Stimulated activated CD8-positive, alpha-beta memory T cell treated with anti-CD3 and anti-CD28 coated beads, Interleukin-15, amount 100 ng/mL, for 24 hours (primary cell): Measurements from ENCODE around the gene RETREG3.
"Not testable (repeated sequence)": the region's sequence is repeated elsewhere in the genome, so short reads cannot be mapped to it uniquely, and the experiment has no call there.

Experiments used
- DNase-seq: peaks from one replicate; pipeline ENCODE4 v3.0.0-alpha.2; 2020; ENCODE audit warnings: low read depth

RETREG3 gene

DNA sequence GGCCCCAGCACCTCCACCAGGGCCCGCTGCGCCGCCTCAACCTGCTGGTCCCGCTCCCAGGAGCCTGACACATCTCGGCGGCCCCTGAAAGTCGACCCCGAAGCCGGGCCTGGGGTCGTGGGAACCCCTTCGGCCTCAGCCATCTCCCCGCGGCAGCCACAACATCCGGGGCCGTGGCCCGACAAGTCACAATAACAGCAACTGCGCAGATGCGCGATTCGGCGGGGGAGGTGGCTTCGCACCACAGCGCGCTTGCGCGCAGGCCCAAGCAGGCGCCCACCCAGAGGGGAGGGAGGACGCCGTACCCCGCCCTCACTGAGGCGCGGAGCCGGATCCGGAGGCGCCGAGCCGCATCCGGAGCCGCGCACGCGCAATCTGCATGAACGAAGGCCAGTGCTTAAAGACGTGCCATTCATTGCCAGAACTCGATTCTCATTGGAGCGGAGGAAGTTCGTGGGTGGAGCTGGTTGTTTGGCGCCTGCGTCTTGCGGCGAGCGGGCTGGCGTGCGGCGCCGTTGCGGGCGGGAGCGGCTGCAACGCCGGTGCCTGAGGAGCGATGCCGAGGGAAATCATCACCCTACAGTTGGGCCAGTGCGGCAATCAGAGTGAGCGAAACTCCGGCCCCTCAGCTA lies at the start of gene RETREG3, which contains the start of gene TUBG1:
Gene RETREG3, minus strand, starts transcription at position 193 of the 632 bp plus-strand sequence. Its CDS starts 50 bp downstream, at position 143.
Gene TUBG1, plus strand, starts transcription at position 502 of the 632 bp plus-strand sequence. Its CDS starts 55 bp downstream, at position 557.
- DNase-seq: peak; percentile 97

DNA sequence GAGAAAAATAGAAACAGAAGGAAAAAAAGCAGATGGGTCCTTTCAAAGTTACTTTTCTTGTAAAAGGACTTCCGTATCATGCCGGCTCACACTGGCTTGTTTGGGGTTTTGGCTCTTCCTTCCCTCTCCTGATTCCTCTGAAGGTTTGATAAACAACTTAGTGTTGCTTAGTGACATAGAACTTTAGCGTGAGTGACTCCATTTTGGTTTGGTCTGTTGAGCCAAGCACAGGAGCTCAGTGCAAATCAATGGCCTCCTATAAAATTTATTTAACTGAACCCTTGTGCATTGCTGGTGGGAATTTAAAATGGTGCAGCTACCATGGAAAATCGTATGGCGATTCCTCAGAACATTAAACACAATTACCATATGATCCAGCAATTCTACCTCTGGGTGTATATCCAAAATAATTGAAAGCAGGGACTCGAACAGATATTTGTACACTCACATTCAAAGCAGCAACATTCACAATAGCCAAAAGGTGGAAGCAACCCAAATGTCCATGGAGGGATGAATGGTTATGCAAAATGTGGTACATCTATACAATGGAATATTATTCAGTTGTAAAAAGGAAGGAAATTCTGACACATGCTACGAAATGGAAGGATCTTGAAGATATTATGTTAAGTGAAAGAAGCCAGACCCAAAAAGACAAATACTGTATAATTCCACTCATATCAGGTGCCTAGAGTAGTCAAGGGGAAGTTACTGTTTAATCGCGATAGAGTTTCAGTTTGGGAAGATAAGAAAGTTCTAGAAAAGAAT lies 48.8 kb upstream of the RETREG3 start:
- no peak for DNase-seq

GRCh38 chr17:42655528-42655927 lies 46.4 kb upstream of the RETREG3 start:
- DNase-seq: no peak

DNA sequence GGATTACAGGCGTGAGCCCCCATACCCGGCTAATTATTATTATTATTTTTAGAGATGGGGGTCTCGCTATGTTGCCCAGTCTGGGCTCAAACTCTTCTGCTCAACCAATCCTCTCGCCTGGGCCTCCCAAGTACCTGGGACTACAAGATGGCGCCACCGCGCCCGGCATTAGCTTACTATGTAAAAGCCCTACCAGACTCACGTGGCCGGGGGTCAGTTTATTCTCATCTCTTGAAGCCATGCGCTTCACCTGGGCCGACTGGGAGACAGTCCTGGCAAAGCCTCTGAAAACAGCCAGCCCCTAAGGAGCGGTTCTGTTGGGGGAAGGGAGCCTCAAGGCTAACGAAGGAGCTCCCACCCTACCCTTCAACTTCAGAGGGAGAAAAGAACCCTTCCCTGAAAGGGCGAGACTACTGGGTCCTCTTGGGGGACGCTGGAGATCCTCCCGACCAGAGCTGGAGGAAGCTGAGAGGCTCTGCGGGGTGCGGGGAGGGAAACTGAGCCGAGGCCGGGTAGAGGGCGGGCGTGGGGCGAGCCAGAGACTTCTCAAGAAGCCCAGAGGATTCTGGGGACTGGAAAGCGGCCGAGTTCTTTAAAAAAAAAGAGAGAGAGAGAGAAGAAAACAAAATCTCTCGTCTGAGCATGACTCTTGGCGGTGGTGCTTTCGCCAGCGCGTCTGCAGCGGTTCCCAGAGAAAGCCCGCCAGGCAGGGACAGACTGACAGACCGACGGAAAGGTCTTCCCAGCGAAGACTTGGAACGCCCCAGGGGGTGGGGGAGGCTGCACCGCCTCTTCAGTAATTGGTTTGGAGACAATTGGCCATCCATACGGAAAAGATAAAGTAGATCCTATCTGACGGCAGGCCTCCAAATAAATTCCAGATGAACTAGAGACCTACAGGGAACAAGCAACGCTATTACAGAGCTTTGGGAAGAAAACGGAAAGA lies 44.3 kb upstream of the RETREG3 start:
- no peak for DNase-seq

GRCh38 chr17:42651392-42651791 lies 42.2 kb upstream of the RETREG3 start:
- no peak for DNase-seq

DNA sequence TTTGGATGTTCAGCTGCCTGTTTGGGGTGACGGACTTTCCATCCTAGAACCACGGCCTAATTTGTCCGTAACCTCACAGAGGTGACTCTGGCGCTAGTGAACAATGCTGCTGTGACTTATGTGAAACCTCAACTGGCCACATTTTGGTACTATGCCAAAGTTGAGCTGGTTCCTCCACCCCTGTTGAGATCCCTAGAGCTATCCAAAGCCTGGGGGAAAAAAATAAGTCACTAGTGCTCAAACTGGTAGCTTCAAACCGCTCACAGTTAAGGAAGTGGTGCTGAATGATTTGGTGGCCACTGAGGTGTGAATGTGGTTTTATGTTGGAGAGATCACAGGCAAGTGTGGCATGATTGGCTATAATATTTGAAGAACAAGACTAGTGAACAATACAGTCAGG lies 38.6 kb upstream of the RETREG3 start:
- no peak for DNase-seq

DNA sequence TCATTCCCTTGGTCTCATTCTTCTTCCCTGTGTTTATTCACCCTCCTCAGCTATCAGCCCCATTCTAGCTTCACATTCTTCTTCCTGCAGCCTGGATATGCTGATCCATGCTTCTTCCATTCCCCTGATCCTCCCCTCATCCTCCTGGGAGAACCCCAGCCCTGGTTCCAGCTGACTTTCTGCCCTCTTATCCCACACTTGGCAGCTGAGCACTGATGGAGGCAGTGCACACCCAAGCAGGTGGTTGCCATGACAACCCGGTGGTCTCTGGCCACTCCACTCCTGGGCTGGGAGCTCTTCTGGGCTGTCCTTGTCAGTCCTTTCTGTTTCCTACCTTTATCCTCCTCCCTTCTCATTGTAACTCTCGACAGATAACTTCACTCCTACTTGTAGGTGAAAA lies 33.2 kb upstream of the RETREG3 start:
- no peak for DNase-seq

DNA sequence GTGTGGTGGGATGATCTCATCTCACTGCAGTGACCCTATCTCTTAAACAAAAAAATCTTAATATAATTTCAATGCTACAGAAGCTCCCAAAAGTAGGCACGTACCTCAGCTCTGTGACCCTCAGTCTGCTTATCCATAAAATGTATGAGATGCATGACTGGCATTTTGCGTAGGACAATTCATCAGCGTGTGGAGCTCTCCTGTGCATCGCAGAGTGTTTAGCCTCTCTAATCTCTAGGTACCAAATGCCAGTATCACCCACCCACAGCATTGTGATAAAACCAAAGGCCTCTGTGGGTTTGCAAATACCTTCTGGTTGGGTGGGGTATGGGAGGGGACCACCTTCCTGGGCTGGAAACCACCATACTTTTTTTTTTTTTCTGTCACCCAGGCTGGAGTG lies 30.9 kb upstream of the RETREG3 start:
- no peak for DNase-seq

- DNase-seq: no peak
Measured at GRCh38 chr17:42639525-42640113, 30.4 kb upstream of the RETREG3 start.

DNA sequence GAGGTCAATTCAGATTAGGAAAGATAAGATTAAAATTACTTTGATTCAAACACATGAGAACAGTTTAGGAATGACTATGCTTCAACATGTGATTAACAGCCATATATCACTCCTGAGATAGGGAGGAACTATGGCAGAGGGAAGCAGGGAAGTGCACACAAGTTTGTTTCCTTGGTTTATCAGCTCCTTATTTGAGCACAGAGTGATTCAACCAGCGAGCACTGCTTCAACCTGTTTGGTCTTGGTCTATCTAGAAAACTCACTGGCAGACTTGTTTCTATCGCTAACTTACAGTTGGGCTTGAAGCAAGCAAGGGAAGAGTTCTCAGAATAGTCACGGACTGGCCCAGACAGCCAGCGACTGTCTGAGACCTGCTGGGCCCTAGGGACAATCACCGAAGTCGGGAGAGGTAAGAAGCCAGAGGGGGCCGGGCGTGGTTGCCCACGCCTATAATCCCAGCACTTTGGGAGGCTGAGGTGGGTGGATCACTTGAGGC lies 23.8 kb upstream of the RETREG3 start:
- no peak for DNase-seq

- DNase-seq: no peak
Measured at GRCh38 chr17:42629411-42630009, 20.3 kb upstream of the RETREG3 start.

DNA sequence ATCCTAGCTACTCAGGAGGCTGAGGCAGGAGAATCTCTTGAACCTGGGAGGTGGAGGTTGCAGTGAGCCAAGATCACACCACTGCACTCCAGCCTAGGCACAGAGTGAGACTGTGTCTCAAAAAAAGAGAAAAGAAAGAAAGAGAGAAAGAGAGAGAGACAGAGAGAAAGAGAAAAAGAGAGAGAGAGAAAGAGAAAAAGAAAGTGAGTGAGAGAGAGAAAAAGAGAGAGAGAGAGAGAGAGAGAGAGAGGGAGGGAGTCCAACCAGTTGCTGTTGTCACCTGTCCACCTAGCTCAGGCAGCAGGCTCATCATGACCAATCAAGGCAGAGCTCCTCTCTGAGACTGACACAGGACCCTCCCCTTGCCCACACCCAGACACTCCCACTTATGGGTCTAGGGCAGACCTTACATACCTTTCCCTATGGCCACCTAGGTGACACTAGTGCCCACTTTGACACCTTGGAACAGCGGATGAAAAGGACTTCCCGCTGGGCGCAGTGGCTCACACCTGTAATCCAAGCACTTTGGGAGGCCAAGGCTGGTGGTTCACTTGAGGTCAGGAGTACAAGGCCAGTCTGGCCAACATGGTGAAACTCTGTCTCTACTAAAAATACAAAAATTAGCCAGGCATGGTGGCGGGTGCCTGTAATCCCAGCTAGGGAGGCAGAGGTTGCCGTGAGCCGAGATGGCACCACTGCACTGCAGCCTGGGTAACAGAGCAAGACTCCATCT lies 18.0 kb upstream of the RETREG3 start:
- DNase-seq: not testable (repeated sequence)

DNA sequence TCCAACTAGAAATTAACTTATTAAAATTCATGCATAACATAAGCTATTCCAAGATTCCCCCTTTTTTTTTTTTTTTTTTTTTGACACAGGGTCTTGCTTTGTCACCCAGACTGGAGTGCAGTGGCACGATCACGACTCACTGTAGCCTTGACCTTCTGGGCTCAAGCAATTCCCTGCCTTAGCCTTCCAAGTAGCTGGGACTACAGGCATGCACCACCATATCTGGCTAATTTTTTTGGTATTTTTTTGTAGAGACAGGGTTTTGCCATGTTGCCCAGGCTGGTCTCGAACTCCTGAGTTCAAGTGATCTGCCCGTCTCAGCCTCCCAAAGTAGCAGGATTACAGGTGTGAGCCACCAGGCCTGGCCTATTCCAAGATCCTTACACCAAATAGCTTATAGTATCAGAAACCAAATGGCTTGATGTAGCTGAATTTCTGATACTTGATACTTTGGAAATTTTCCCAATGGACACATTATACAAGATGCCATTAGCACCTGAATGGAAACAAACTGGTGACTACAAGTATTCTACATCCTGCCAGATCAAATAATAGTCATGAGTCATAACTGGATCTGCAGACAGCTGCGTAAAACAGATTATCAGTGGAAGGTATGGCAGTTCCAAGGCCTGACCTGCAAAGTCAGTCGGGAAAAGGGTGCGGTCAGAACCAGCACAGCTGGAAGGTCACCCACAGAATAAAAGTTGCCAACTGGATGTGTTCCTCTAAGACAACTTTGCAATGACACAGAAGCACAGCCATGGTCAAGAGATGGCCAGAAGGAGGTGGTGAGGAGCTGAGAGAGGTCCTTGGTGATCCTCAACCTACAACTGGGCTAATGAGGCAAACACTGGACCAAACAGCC lies 14.8 kb upstream of the RETREG3 start:
- no peak for DNase-seq

- no peak for DNase-seq
Measured at GRCh38 chr17:42623271-42623670, 14.1 kb upstream of the RETREG3 start.

DNA sequence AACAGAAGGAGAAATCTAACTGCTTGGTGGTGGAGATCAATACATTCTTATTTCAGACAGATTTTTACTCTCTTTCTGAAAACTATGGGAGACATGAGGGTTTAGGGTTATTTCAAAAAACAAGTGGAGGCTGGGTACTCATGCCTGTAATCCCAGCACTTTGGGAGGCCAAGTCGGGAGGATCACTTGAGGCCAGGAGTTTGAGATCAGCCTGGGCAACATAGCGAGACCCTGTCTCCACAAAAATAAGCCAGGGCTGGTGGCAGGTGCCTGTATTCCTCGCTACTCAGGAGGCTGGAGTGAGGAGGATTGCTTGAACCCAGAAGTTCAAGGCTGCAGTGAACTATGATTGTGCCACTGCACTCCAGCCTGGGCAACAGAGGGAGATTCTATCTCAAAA lies 12.8 kb upstream of the RETREG3 start:
- DNase-seq: not testable (repeated sequence)

GRCh38 chr17:42618442-42619150 lies 9.4 kb upstream of the RETREG3 start:
- no peak for DNase-seq

- DNase-seq: no peak
Measured at GRCh38 chr17:42617956-42618431, 8.8 kb upstream of the RETREG3 start.

- no peak for DNase-seq
Measured at GRCh38 chr17:42613699-42614295, 4.6 kb upstream of the RETREG3 start.
